WERI-Rb-1 (cell line): ENCODE data around the gene MYO7B.

Experiments
- DNase-seq: peaks from one replicate; pipeline ENCODE4 v3.0.0-alpha.2; 2020
- H3K27ac ChIP-seq: fragments of 250-450 bp; sonication (Bioruptor Pico); 2 replicates; pipeline ENCODE4 v1.5.1; 2020; ENCODE audit warnings: mild to moderate bottlenecking, moderate library complexity
- H3K27me3 ChIP-seq: fragments of 250-450 bp; sonication (Bioruptor Pico); 2 replicates; pipeline ENCODE4 v1.5.1; 2021; ENCODE audit warnings: mild to moderate bottlenecking, low read depth, moderate library complexity; ENCODE audit not compliant: insufficient read depth, severe bottlenecking
- H3K36me3 ChIP-seq: fragments of 250-450 bp; sonication (Bioruptor Pico); 2 replicates; pipeline ENCODE4 v1.5.1; 2020; ENCODE audit warnings: mild to moderate bottlenecking, moderate library complexity
- H3K4me3 ChIP-seq: 2 replicates; pipeline ENCODE4 v1.5.1; 2011; ENCODE audit warnings: low read depth, mild to moderate bottlenecking, control low read depth, low read length
- H3K9me3 ChIP-seq: fragments of 250-450 bp; sonication (Bioruptor Pico); 2 replicates; pipeline ENCODE4 v1.5.1; 2021; ENCODE audit warnings: mild to moderate bottlenecking, moderate library complexity; ENCODE audit not compliant: severe bottlenecking
- TF ChIP-seq, protein P1 (sequence below): IDR thresholded peaks from 2 replicates; pipeline ENCODE4 v1.5.1; 2011; ENCODE audit warnings: low read depth, mild to moderate bottlenecking, control low read depth, inconsistent platforms, low read length

MYO7B gene

GRCh38 chr2:127573771-127574170 lies 38.3 kb downstream of the MYO7B start:
- Histone ChIP-seq H3K36me3 (no peaks in the 10 kb centered on the region), H3K27me3 (no peaks in the 10 kb centered on the region), H3K27ac (no peak overlapping the region), H3K9me3 (no peaks in the 10 kb centered on the region), H3K4me3 (no peak overlapping the region)
- no peak for DNase-seq
- TF ChIP-seq, protein P1, sequence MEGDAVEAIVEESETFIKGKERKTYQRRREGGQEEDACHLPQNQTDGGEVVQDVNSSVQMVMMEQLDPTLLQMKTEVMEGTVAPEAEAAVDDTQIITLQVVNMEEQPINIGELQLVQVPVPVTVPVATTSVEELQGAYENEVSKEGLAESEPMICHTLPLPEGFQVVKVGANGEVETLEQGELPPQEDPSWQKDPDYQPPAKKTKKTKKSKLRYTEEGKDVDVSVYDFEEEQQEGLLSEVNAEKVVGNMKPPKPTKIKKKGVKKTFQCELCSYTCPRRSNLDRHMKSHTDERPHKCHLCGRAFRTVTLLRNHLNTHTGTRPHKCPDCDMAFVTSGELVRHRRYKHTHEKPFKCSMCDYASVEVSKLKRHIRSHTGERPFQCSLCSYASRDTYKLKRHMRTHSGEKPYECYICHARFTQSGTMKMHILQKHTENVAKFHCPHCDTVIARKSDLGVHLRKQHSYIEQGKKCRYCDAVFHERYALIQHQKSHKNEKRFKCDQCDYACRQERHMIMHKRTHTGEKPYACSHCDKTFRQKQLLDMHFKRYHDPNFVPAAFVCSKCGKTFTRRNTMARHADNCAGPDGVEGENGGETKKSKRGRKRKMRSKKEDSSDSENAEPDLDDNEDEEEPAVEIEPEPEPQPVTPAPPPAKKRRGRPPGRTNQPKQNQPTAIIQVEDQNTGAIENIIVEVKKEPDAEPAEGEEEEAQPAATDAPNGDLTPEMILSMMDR = no peak

- H3K36me3 ChIP-seq = no peaks in the 10 kb centered on the region
- H3K27ac ChIP-seq = no peak overlapping the region
- DNase-seq = no peak
- H3K4me3 ChIP-seq = no peak overlapping the region
- TF ChIP-seq, protein P1 = no peak
- no peaks in the 10 kb centered on the region for H3K27me3 ChIP-seq
- no peaks in the 10 kb centered on the region for H3K9me3 ChIP-seq
These were observed 39.2 kb downstream of the MYO7B start for GRCh38 chr2:127574656-127575055.

- DNase-seq = no peak
- H3K4me3 ChIP-seq = no peak overlapping the region
- H3K27ac ChIP-seq = no peak overlapping the region
- H3K36me3 ChIP-seq = no peaks in the 10 kb centered on the region
- H3K27me3 ChIP-seq = no peaks in the 10 kb centered on the region
- TF ChIP-seq, protein P1 = no peak
- no peaks in the 10 kb centered on the region for H3K9me3 ChIP-seq
These were observed 39.8 kb downstream of the MYO7B start for GRCh38 chr2:127575185-127575765.

DNA sequence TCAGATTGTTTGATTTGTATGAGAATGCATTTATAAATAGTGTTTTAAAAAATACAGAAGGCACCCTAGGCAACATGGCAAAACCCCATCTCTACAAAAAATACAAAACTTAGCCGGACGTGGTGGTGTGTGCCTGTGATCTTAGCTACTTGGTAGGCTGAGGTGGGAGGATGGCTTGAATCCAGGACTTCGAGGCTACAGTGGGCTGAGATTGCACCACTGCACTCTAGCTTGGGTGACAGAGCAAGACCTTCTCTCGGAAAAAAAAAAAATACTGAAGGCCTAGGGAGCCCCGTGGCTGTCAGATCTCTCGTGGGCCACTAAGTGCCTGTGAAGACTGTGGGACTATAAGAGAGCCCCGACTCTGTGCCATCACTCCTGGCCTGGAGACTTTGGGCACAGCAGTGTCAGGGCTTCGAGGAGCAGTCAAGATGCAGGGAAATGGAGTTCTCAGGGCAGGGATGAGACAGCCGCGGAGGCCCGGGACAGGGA lies 40.5 kb downstream of the MYO7B start:
- Histone ChIP-seq H3K27ac (no peak overlapping the region), H3K4me3 (no peak overlapping the region), H3K36me3 (no peaks in the 10 kb centered on the region), H3K27me3 (no peaks in the 10 kb centered on the region), H3K9me3 (no peaks in the 10 kb centered on the region)
- TF ChIP-seq, protein P1 = no peak
- DNase-seq = no peak

DNA sequence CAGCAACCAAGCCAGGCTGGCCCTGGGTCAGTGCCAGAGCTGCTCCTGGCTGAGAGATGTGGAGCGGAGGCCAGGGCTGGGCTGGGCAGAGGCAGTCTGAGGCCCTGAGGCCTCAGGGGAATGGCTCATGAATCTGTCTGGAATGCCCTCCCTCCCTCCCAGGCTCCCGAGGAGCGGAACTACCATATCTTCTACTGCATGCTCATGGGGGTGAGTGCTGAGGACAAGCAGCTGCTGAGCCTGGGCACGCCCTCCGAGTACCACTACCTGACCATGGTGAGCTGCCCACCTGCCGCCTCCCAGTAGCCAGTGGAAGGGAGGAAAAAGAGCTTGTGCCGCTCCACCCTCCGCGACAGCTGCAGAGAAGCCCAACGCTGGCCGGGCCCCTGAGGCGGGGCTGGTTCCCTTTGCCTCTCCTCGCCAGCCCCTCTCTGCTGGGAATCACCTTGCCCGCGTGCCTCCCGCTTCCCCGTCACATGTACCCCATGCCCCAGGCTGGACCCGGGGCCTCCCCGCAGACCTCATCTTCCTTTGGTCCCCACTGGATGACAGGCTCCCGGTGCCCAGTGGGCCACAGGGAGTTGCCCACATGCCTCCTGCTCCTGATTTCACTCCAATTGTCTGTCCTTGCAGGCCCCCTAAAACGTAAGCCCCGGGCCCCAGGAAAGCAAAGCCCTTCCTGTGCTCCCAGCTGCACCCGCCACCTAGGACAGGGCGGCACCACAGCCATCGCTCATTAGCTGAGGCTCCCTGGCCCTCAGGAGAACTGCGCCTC lies 41.1 kb downstream of the MYO7B start:
- no peaks in the 10 kb centered on the region for H3K27me3 ChIP-seq
- no peak overlapping the region for H3K4me3 ChIP-seq
- no peak for DNase-seq
- H3K9me3 ChIP-seq = no peaks in the 10 kb centered on the region
- TF ChIP-seq, protein P1 = no peak
- H3K27ac ChIP-seq = no peak overlapping the region
- H3K36me3 ChIP-seq = no peaks in the 10 kb centered on the region
